ENCODE measurements around the gene TSSK6.

DNA sequence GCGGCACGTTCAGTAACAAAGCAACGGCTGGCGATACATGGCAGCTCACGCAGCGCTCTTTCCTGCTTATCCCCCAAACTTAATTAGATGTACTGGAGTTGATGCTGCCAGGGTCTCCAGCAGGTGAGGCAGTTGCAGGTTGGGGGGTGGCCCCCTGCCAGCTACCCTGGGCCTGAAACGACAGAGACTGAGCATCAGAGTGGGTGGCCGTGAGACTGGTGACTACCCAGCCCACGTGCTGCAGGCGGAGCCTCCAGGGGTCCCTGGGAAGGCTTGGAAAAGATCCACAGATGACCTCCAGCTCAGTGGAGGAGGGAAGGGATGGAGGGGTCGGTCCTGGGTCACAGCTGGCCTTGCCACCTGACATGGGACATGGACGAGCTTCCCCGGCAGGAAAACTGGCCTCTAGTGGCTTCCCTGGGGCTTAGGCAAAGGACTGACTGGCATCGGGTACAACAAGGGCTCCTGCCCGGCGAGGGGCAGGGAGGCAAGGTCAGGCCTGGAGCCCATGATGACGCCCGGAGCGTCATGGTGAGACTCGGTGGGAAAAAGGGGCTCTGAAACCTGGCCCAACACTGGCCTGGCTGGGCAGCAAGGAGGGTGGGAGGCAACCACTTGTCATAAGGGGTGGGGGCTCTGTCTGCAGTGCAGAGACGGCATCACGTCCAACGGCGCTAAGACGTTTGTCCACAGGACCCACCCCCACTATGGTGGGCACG is 46.8 kb upstream of the TSSK6 start:
- no peak for TF ChIP-seq POLR2A (IDR thresholded peaks at IDR 0.05)
- TF ChIP-seq, protein P1, sequence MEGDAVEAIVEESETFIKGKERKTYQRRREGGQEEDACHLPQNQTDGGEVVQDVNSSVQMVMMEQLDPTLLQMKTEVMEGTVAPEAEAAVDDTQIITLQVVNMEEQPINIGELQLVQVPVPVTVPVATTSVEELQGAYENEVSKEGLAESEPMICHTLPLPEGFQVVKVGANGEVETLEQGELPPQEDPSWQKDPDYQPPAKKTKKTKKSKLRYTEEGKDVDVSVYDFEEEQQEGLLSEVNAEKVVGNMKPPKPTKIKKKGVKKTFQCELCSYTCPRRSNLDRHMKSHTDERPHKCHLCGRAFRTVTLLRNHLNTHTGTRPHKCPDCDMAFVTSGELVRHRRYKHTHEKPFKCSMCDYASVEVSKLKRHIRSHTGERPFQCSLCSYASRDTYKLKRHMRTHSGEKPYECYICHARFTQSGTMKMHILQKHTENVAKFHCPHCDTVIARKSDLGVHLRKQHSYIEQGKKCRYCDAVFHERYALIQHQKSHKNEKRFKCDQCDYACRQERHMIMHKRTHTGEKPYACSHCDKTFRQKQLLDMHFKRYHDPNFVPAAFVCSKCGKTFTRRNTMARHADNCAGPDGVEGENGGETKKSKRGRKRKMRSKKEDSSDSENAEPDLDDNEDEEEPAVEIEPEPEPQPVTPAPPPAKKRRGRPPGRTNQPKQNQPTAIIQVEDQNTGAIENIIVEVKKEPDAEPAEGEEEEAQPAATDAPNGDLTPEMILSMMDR (IDR thresholded peaks at IDR 0.05 in 8 of 11, conservative IDR thresholded peaks at IDR 0.05 in 3 of 11): no peak

Data from spleen (tissue), 7 donors.